GM18505 (cell line): ENCODE data around the gene CLASP1.

ENCODE experiments used
- ATAC-seq: cut with Tn5 transposase; IDR thresholded peaks from one replicate; pipeline ENCODE4 v1.9.1; 2021; ENCODE audit not compliant: unreplicated experiment
- POLR2A ChIP-seq: IDR thresholded peaks from 4 replicates; pipeline ENCODE4 v1.6.1; 2011; ENCODE audit warnings: borderline replicate concordance; ENCODE audit not compliant: insufficient read depth, insufficient read length; ENCODE audit errors: extremely low read depth

The CLASP1 gene

GRCh38 chr2:121596221-121597080 lies 52.8 kb downstream of the CLASP1 start:
- peak; percentile 78 for ATAC-seq
- TF ChIP-seq POLR2A: no peak

GRCh38 chr2:121595012-121595891 lies 54.0 kb downstream of the CLASP1 start:
- no peak for ATAC-seq
- TF ChIP-seq POLR2A: no peak

GRCh38 chr2:121591199-121591598 lies 58.1 kb downstream of the CLASP1 start:
- TF ChIP-seq POLR2A: no peak
- no peak for ATAC-seq

- no peak for TF ChIP-seq POLR2A
- no peak for ATAC-seq
Measured at GRCh38 chr2:121588357-121588756, 60.9 kb downstream of the CLASP1 start.

- no peak for ATAC-seq
- no peak for TF ChIP-seq POLR2A
Measured at GRCh38 chr2:121587131-121587530, 62.1 kb downstream of the CLASP1 start.

GRCh38 chr2:121584741-121585140 lies 64.5 kb downstream of the CLASP1 start:
- no peak for TF ChIP-seq POLR2A
- ATAC-seq: no peak

- ATAC-seq: no peak
- no peak for TF ChIP-seq POLR2A
Measured at GRCh38 chr2:121583555-121583954, 65.7 kb downstream of the CLASP1 start.

- no peak for TF ChIP-seq POLR2A
Measured at GRCh38 chr2:121582272-121582671, 67.0 kb downstream of the CLASP1 start.

GRCh38 chr2:121579309-121579708 lies 70.0 kb downstream of the CLASP1 start:
- no peak for TF ChIP-seq POLR2A
- no peak for ATAC-seq

More at GRCh38 chr2:121582272-121582671, 67.0 kb downstream of the CLASP1 start:
- ATAC-seq: no peak

- ATAC-seq: no peak
Measured at GRCh38 chr2:121577381-121577780, 71.9 kb downstream of the CLASP1 start.

GRCh38 chr2:121576263-121576662 lies 73.0 kb downstream of the CLASP1 start:
- no peak for ATAC-seq
- no peak for TF ChIP-seq POLR2A

More at GRCh38 chr2:121577381-121577780, 71.9 kb downstream of the CLASP1 start:
- TF ChIP-seq POLR2A: no peak

- no peak for ATAC-seq
- no peak for TF ChIP-seq POLR2A
Measured at GRCh38 chr2:121575800-121576199, 73.5 kb downstream of the CLASP1 start.

GRCh38 chr2:121570667-121571055 lies 78.6 kb downstream of the CLASP1 start:
- TF ChIP-seq POLR2A: no peak
- no peak for ATAC-seq

- TF ChIP-seq POLR2A: no peak
- ATAC-seq: no peak
Measured at GRCh38 chr2:121570036-121570666, 79.1 kb downstream of the CLASP1 start.

- no peak for ATAC-seq
- no peak for TF ChIP-seq POLR2A
Measured at GRCh38 chr2:121567957-121568409, 81.3 kb downstream of the CLASP1 start.
